Ishikawa (cell line): ENCODE data around the gene ACAN.

Source experiments
- FOXM1 ChIP-seq: IDR thresholded peaks from 2 replicates; pipeline ENCODE4 v1.6.1; 2012; ENCODE audit warnings: low read depth, borderline replicate concordance
- MAX ChIP-seq: IDR thresholded peaks from 2 replicates; pipeline ENCODE4 v1.6.1; 2012
- NFIC ChIP-seq: IDR thresholded peaks from 2 replicates; pipeline ENCODE4 v1.6.1; 2012
- TAF1 ChIP-seq: IDR thresholded peaks from 2 replicates; pipeline ENCODE4 v1.6.1; 2012; ENCODE audit warnings: low read depth, mild to moderate bottlenecking
- TCF12 ChIP-seq: IDR thresholded peaks from 2 replicates; pipeline ENCODE4 v1.6.1; 2012; ENCODE audit warnings: low read depth
- YY1 ChIP-seq: IDR thresholded peaks from 2 replicates; pipeline ENCODE4 v1.6.1; 2012; ENCODE audit warnings: low read depth

- TF ChIP-seq FOXM1 = no peak
- TF ChIP-seq YY1 = no peak
- no peak for TF ChIP-seq TCF12
- no peak for TF ChIP-seq TAF1
- TF ChIP-seq NFIC = no peak
- TF ChIP-seq MAX = no peak
These were observed 35.9 kb downstream of the ACAN start for GRCh38 chr15:88839146-88839545.
